ENCODE data around the gene IL17RC. TPM values are rescaled to one million over a fixed set of nuclear protein-coding genes. Genes with fewer than 3 reads are reported as not detected.
A peak's percentile ranks its signal among the peaks of the same experiment; 100 is the strongest.
"Not testable (repeated sequence)": the region's sequence is repeated elsewhere in the genome, so short reads cannot be mapped to it uniquely, and the experiment has no call there.

IL17RC gene
- total RNA-seq, 1 donor from 2014 or later = 20.4 TPM

- no peak for DNase-seq (ENCODE audit: low spot score)
- intact Hi-C loops (cut with DNase I) = loop anchor here (10.0 kb wide), 1 partner anchor 289 kb away; no protein-coding TSS in a partner anchor
Measured at GRCh38 chr3:9935966-9936510, 19.1 kb downstream of the IL17RC start.

GRCh38 chr3:9937486-9938238, 20.8 kb downstream of the IL17RC start:
- DNase-seq (ENCODE audit: low spot score) = no peak
- intact Hi-C loops (cut with DNase I) = loop anchor here (10.0 kb wide), 1 partner anchor 287 kb away; no protein-coding TSS in a partner anchor

- intact Hi-C loops (cut with DNase I) = loop anchor here (10.0 kb wide), 1 partner anchor 286 kb away; no protein-coding TSS in a partner anchor
- DNase-seq (ENCODE audit: low spot score) = no peak
Measured at GRCh38 chr3:9938966-9939365, 22.1 kb downstream of the IL17RC start.

- DNase-seq (ENCODE audit: low spot score) = not testable (repeated sequence)
- intact Hi-C loops (cut with DNase I) = loop anchor here (10.0 kb wide), 1 partner anchor 285 kb away; no protein-coding TSS in a partner anchor
Measured at GRCh38 chr3:9939906-9940305, 23.0 kb downstream of the IL17RC start.

DNA sequence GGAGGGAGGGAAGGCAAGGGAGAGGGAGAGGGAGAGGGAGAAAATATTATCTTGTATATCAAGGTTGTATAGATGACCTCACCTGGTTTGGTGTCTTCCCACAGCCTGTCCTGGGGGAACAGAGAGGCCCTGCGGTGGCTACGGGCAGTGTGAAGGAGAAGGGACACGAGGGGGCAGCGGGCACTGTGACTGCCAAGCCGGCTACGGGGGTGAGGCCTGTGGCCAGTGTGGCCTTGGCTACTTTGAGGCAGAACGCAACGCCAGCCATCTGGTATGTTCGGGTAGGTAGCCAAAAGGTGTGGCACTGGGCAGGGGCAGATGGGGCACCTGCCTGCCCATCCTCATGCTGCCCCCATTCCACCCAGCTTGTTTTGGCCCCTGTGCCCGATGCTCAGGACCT, 23.8 kb downstream of the IL17RC start:
- DNase-seq (ENCODE audit: low spot score) = no peak
- intact Hi-C loops (cut with DNase I) = no loop called here

DNA sequence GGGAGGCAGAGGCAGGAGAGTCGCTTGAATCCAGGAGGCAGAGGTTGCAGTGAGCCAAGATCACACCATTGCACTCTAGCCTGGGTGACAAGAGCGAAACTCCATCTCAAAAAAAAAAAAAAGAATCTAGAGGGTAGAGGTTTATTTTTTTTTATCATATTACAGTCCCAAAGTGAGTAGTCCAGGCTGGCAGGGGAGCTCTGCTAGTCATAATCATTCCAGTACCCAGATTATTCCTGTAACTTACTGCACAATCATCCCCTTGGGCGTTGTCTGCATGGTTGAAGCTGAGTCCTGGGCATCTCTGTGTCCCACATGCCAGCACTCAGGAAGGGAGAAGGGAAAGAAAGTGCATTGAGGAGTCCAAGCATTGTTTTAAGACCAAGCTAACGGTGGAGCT, 25.3 kb downstream of the IL17RC start:
- intact Hi-C loops (cut with DNase I) = no loop called here
- DNase-seq (ENCODE audit: low spot score) = no peak

GRCh38 chr3:9942934-9943690, 26.2 kb downstream of the IL17RC start:
- intact Hi-C loops (cut with DNase I) = no loop called here
- DNase-seq (ENCODE audit: low spot score) = no peak

DNA sequence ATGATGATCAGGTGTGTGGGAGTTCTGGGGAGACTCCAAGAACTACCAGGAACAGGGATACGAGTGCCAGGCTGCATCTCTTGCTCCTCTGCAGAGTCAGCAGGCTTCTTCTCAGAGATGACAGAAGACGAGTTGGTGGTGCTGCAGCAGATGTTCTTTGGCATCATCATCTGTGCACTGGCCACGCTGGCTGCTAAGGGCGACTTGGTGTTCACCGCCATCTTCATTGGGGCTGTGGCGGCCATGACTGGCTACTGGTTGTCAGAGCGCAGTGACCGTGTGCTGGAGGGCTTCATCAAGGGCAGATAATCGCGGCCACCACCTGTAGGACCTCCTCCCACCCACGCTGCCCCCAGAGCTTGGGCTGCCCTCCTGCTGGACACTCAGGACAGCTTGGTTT, 27.4 kb downstream of the IL17RC start:
- no peak for DNase-seq (ENCODE audit: low spot score)
- intact Hi-C loops (cut with DNase I) = no loop called here

DNA sequence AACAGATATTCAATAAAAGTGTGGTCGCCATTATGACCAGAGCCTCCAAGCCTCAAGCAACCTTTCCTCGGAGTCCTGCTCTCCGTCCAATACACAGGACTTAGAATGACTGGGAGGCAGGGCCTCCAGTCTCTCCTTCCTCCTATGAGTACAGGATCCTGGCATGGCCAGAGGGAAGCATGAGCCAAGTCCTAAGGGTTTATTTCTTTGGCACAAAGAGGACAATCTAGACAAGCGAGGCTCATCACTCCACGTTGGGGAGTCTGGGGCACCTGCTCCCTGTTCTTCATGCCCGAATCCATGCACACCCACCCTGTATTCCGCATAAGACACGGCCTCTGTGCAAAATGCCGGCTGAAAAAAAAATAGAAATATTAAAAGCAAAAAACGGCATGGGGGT, 28.5 kb downstream of the IL17RC start:
- intact Hi-C loops (cut with DNase I) = no loop called here

DNA sequence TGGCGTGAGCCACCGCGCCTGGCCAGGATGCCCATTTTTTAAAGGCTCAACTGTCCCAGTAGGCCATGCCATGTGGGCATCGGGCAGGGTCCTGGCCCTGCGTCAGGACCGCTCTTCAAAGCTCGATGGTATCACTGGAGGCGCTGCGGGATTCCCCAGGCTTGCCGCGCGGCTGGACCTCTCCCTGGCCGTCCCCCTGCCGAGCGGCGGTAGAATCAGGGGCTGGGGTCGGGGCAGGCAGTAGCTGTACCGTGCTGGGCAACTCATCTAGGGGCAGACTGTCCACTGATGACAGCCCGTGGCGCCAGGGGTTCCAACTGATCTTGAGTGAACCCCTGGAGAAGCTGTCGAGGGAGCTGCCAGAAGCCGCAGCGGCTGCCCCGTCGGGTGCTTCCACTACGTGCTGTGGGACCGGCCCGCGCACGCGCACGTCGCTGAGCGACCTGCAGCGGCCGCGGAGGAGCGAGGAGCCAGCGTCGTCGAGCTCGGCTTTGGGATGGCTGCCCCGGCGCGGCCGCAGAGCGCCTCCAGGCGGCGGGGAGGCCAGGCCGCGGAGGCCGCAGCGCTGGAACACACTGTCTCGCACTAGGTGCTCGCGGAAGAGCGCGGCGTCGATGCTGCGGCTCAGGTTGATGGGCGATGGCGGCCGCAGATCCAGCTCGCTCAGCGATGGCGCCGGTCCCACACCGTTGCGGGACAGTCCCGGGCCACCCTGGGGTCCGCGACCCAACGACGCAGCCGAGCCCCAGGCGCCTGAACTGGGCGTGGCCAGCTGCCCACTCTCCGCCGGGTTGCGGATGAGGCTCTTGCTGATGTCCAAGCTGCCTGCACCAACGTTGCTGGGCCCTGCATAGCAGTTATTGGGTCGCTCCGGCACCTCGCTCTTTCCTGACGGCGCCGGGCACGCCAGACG, 29.5 kb downstream of the IL17RC start:
- intact Hi-C loops (cut with DNase I) = no loop called here
- DNase-seq (ENCODE audit: low spot score) = peak; percentile 91

More for the DNA sequence above, 28.5 kb downstream of the IL17RC start:
- DNase-seq (ENCODE audit: low spot score) = peak; percentile 54

DNA sequence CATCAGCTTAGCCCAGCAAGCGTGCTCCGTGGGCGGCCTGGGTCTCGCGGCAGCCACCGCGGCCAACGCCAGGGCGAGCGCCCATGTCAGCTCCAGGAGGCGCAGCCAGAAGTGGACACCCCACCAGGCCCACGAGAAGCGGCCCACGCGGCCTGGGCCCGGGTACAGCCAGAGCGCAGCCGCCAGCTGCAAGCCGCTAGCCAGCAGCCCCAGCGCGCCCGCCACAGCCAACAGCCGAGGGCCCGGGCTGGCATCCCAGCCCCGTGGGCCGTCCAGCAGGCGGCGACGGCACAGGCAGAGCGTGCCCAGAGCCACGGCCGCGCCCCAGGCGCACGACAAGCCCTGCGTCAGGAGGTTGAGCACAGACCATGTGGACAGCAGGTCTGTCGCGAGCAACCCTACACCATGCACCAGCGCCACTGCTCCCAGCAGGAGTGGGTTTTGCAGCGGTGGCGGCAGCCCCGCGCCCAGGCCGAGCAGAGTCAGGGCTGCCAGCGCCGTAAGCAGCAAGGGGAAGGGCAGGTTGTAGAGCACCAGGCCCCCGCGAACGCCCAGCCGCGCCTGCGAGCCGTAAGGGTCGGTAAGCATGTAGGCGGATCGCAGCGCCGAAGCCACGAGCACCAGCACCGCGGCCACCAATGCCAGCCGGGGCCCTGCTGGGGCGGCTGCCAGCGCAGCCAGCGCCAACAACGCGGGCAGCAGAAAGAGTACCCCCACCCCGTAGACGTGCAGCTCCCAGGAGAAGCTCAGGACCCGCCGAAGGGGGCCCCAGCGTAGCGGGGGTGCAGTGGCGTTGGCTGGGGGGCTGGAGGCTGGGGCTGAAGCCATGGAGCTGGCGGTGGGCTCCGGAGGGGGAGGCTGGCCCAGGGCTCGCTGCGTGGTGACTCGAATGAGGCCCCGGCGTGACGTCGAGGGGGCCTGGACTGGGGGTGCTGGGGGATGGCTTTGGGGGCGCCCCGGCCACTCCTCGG, 30.4 kb downstream of the IL17RC start:
- intact Hi-C loops (cut with DNase I) = no loop called here
- DNase-seq (ENCODE audit: low spot score) = peak; percentile 76

- intact Hi-C loops (cut with DNase I) = no loop called here
Measured at GRCh38 chr3:9948586-9948985, 31.7 kb downstream of the IL17RC start.

DNA sequence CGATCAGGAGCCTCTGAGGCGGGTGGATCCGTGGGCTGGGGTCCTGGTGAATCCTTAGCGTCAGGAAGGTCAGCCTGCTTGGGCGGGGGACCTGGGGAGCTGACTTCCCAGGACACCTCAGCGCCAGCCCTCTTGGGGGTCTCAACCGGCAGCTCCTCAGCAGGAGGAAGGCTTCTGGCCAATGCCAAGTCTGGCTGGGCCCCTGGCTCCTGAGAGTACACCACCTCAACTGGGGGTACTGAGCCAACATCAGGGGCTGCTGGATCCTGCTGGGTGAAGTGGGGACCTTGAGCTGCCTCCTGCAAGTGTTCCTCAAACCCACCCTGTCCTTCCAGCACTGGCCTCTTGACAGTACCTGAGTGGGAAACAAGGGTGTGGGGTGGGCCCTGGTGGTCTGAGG, 32.2 kb downstream of the IL17RC start:
- DNase-seq (ENCODE audit: low spot score) = no peak
- intact Hi-C loops (cut with DNase I) = no loop called here

More at GRCh38 chr3:9948586-9948985, 31.7 kb downstream of the IL17RC start:
- DNase-seq (ENCODE audit: low spot score) = no peak

DNA sequence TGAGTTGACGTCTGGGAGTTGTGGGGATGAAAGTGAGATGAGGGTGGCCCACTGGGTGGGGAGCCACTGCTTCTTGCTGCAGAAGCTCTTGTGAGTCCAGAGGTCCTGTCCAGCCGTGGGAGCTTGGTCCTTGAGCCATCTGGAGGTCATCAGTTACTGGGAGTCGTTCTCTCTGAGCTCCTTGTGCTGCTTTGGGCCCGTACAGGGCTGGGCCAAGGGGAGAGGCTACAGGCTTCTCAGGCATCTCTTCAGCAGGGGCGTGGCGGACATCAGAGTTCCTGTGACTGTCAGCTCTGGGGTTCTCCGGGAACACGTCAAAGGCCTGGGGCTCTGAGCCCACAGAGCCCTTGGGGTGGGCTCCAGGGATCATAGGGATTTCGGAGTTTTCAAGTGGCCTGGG, 32.7 kb downstream of the IL17RC start:
- no peak for DNase-seq (ENCODE audit: low spot score)
- intact Hi-C loops (cut with DNase I) = no loop called here

DNA sequence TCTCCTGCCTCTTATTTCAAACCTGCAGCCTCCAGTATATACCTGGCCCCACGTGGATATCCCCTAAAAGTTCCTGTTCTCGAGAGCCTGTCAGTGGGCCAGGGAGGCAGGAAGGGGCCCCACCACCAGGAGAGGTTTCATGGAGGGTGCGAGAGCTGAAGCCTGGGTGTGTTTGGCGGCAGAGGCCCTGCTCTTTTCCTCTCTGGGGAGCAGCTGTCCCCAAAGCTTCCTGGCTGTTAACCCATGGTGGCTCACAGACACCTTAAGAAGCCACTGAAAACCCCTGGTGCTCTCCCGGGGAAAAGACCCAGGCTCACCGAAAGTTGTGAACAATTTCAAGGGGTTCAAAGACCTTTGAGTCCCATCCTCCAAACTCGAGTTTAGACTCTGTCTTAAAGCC, 34.2 kb downstream of the IL17RC start:
- intact Hi-C loops (cut with DNase I) = no loop called here
- DNase-seq (ENCODE audit: low spot score) = no peak

GRCh38 chr3:9951598-9951961, 34.7 kb downstream of the IL17RC start:
- no peak for DNase-seq (ENCODE audit: low spot score)
- intact Hi-C loops (cut with DNase I) = no loop called here

DNA sequence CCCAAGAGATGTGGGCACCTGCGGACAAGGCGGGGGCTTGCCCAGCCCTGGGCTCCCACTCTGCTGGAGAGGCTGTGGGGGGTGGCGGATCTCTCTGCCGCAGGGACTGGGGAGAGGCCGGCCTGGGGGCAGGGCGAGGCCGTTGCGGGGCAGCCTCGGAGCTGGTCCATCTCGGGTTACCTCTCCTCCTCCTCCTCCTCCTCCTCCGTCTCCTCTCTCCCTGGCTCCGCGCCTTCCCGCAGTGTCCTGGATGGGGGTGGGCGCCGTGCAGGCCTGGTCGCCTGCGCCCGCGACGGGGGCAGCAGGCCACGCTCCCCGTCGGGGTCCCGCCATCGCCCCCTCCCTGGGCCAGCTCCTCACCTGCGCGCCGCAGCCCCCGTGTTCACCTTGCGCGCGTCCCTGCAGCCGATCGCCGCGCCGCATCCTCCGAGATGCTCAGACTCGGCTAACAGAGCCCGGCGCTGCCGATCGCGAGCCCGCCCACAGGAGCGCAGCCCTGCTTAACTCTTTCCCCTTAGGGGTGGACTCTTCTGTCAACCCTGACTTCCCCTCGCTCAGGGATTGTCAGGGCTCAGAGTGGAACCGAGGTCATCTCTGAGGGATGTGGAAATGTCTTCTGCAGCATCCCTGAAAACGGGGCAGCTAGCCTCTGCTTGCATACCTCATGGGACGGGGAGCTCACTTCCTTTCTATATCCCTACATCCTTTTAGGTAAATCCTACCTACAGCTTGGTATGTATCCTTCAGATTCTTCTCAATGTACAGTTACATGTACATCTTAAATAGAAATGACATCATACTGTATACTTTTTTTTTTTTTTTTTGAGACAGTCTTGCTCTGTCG, 35.3 kb downstream of the IL17RC start, which contains the start of gene PRRT3:
Gene PRRT3, minus strand, starts transcription at position 447 of the 844 bp plus-strand sequence. CDS start 2,293 bp downstream, outside the sequence.
- no peak for DNase-seq (ENCODE audit: low spot score)
- intact Hi-C loops (cut with DNase I) = no loop called here

Measured in cardiac septum (tissue), 1 donor.